WERI-Rb-1 (cell line): Measurements from ENCODE around the gene VWF.

Source experiments
- DNase-seq: peaks from one replicate; pipeline ENCODE4 v3.0.0-alpha.2; 2020
- H3K27ac ChIP-seq: fragments of 250-450 bp; sonication (Bioruptor Pico); 2 replicates; pipeline ENCODE4 v1.5.1; 2020; ENCODE audit warnings: mild to moderate bottlenecking, moderate library complexity
- H3K27me3 ChIP-seq: fragments of 250-450 bp; sonication (Bioruptor Pico); 2 replicates; pipeline ENCODE4 v1.5.1; 2021; ENCODE audit warnings: mild to moderate bottlenecking, low read depth, moderate library complexity; ENCODE audit not compliant: insufficient read depth, severe bottlenecking
- H3K36me3 ChIP-seq: fragments of 250-450 bp; sonication (Bioruptor Pico); 2 replicates; pipeline ENCODE4 v1.5.1; 2020; ENCODE audit warnings: mild to moderate bottlenecking, moderate library complexity
- H3K4me3 ChIP-seq: 2 replicates; pipeline ENCODE4 v1.5.1; 2011; ENCODE audit warnings: low read depth, mild to moderate bottlenecking, control low read depth, low read length
- H3K9me3 ChIP-seq: fragments of 250-450 bp; sonication (Bioruptor Pico); 2 replicates; pipeline ENCODE4 v1.5.1; 2021; ENCODE audit warnings: mild to moderate bottlenecking, moderate library complexity; ENCODE audit not compliant: severe bottlenecking
- CTCF ChIP-seq: IDR thresholded peaks from 2 replicates; pipeline ENCODE4 v1.5.1; 2011; ENCODE audit warnings: low read depth, mild to moderate bottlenecking, control low read depth, inconsistent platforms, low read length

VWF gene

GRCh38 chr12:6085841-6086240 lies 38.6 kb downstream of the VWF start:
- H3K9me3 ChIP-seq = no peaks in the 10 kb centered on the region
- no peak for DNase-seq
- H3K27ac ChIP-seq = no peak overlapping the region
- H3K27me3 ChIP-seq = no peaks in the 10 kb centered on the region
- TF ChIP-seq CTCF = no peak
- no peaks in the 10 kb centered on the region for H3K36me3 ChIP-seq
- no peak overlapping the region for H3K4me3 ChIP-seq

- Histone ChIP-seq H3K27me3 (no peaks in the 10 kb centered on the region), H3K27ac (no peak overlapping the region), H3K9me3 (no peaks in the 10 kb centered on the region), H3K36me3 (no peaks in the 10 kb centered on the region), H3K4me3 (no peak overlapping the region)
- DNase-seq = no peak
- TF ChIP-seq CTCF = no peak
These were observed 39.5 kb downstream of the VWF start for GRCh38 chr12:6084969-6085450.

- no peaks in the 10 kb centered on the region for H3K9me3 ChIP-seq
- no peak for DNase-seq
- no peak overlapping the region for H3K27ac ChIP-seq
- H3K36me3 ChIP-seq = no peaks in the 10 kb centered on the region
- no peak for TF ChIP-seq CTCF
- no peak overlapping the region for H3K4me3 ChIP-seq
- no peaks in the 10 kb centered on the region for H3K27me3 ChIP-seq
These were observed 40.1 kb downstream of the VWF start for GRCh38 chr12:6084261-6084968.

DNA sequence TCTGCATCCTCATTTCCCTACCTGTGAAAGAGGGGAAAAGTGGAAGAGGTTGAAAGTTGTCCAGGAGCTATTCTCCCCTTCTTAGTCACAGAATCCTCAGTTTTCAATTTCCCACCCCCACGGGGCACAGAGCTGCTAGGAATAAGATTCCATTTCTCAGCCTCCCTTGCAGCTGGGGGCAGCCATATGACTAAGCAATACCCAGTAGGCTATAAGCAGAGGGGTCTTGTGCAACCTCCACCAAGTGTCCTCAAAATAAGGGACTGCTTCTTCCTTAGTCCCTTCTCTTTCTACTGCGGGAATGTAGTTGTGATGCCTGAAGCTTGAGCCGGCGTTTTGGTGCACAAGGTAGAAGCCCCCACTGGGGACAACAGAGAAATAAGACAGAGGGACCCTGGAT lies 40.9 kb downstream of the VWF start:
- Histone ChIP-seq H3K36me3 (no peaks in the 10 kb centered on the region), H3K27ac (no peak overlapping the region)
- no peak for TF ChIP-seq CTCF

DNA sequence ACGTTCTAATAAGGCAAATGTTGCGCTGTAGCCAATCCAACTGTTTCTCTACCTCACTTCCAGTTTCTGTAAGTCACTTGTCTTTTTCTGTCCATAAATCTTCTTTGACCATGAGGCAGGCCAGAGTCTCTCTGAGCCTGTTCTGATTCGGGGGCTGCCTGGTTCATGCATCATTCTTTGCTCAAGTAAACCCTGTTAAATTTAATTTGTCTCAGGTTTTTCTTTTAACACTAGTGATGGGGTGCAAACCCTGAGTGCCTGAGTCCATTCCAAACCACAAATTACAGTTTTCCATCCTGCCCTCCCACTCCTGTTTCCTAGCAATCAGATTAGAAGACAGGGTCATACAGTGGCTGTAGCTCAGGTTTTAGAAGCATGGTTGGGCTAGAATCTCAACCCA lies 41.9 kb downstream of the VWF start:
- H3K27me3 ChIP-seq = no peaks in the 10 kb centered on the region
- no peak overlapping the region for H3K4me3 ChIP-seq
- no peak overlapping the region for H3K27ac ChIP-seq
- H3K36me3 ChIP-seq = no peaks in the 10 kb centered on the region
- no peak for DNase-seq
- no peak for TF ChIP-seq CTCF
- H3K9me3 ChIP-seq = no peaks in the 10 kb centered on the region

More for the DNA sequence above, 40.9 kb downstream of the VWF start:
- H3K4me3 ChIP-seq = no peak overlapping the region
- no peaks in the 10 kb centered on the region for H3K9me3 ChIP-seq
- H3K27me3 ChIP-seq = no peaks in the 10 kb centered on the region
- DNase-seq = no peak
